ENCODE measurements around the gene TEX19.

DNA sequence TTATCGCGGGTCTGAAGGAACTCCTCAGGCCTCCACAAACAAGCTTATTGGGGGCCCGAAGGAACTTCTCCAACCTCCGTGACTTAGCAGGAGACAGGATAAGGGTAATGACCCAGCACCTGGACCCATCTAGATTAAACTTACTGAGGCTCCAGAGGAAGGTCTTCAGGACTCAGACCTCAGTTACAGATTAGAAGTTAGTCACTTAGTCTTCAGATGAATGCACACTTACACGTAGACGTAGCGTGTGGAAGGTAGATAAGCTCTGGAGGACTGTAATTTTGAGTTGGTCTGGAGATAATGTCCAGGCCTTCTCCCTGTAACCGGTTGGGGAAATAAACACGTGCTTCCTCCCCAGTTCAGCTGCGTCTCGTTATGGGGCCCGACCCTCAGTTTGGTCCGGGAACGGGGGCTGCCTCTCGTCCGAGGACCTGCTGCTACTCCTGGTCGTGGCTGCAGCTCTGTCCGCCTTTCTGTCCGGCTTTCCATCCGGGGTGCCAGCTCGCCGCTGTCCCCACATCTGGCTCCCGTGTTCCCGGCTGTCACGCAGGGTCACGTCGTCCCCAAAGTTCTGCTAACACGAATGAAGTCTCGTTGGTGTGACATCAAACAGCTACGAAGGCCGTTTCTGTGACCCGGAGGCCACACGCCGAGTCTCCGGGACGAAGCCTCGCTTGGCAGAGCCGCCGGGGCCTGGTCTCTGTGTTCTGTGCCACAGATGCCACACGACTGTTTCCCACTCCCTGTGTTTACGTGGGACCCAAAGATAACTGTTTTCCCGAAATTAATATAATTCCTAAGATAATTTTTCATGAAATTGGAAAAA is 13.7 kb upstream of the TEX19 start:
- TF ChIP-seq CTCF (IDR thresholded peaks at IDR 0.05) (no peak), POLR2A (IDR thresholded peaks at IDR 0.05) (no peak)
